GM10248 (cell line): ENCODE results near the gene LRRC4C.

Experiments
- CTCF ChIA-PET: fragments of 300-600 bp; sonication (Branson Sonifier 250); formaldehyde crosslinking; extraction: SDS; loops from one replicate; lab custom pipeline; 2021; ENCODE audit warnings: antibody characterized with exemption; lab: Yijun Ruan, JAX
- POLR2A ChIA-PET: fragments of 350-650 bp; sonication (Branson Sonifier 250); formaldehyde crosslinking; extraction: SDS; loops from one replicate; lab custom pipeline; 2020; ENCODE audit warnings: antibody characterized with exemption; lab: Yijun Ruan, JAX
- DNase-seq: peaks from one replicate; pipeline ENCODE4 v3.0.0; 2012; ENCODE audit errors: extremely low spot score
- CTCF ChIP-seq: IDR thresholded peaks from 2 replicates; pipeline ENCODE4 v1.5.1; 2012; ENCODE audit warnings: mild to moderate bottlenecking, low read depth; ENCODE audit errors: extremely low read depth, missing control alignments, control extremely low read depth

Gene LRRC4C

GRCh38 chr11:40095446-40095845 is 1364.0 kb downstream of the LRRC4C start:
- DNase-seq: no peak

GRCh38 chr11:40094954-40095353 is 1364.5 kb downstream of the LRRC4C start:
- no peak for TF ChIP-seq CTCF
- no peak for DNase-seq
- ChIA-PET POLR2A (no interaction called here), CTCF (interaction anchor here (0.7 kb wide), 1 partner anchor 10 kb away, joined by 3 read pairs; no protein-coding TSS in a partner anchor)

More at GRCh38 chr11:40095446-40095845, 1364.0 kb downstream of the LRRC4C start:
- CTCF ChIA-PET: interaction anchor here (0.7 kb wide), 1 partner anchor 10 kb away, joined by 3 read pairs; no protein-coding TSS in a partner anchor
- no peak for TF ChIP-seq CTCF
- POLR2A ChIA-PET: no interaction called here

DNA sequence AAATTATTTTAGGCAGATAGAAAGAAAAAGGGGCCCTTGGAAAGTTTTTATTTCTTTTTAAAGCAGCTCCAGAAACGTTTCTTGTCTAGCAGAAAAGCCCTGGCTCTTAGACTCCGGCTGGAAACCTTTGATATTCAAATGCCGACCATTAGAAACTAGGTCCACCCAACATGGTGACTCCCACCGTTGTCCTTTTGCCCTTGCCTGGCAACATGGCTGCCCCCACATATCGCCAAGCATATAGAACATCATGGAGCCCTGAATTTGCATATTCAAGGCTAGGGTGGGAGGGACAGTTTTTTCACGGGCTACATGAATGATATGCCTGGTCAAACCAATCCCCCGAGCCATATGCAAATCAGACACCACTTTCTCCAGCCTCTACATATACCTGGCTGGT is 1379.0 kb downstream of the LRRC4C start:
- DNase-seq: no peak
- no peak for TF ChIP-seq CTCF
- CTCF ChIA-PET: interaction anchor here (1.1 to 1.2 kb wide), 2 partner anchors 10 to 14 kb away, joined by 3 read pairs; no protein-coding TSS in a partner anchor
- POLR2A ChIA-PET: no interaction called here
